MCF 10A (cell line): Measurements from ENCODE around the gene STK4. TPM values are rescaled to one million over a fixed set of nuclear protein-coding genes. Genes with fewer than 3 reads are reported as not detected.
A peak's percentile ranks its signal among the peaks of the same experiment; 100 is the strongest.

Source experiments
- BruUV-seq: library from RNA; stranded (reverse); fragments of 400-500 nt; replicated peaks from 2 replicates; lab custom pipeline; 2021; lab: Mats Ljungman, UMichigan
- CTCF ChIA-PET: fragments of 300-600 bp; sonication (Branson Sonifier 250); formaldehyde crosslinking; extraction: SDS; loops from one replicate; lab custom pipeline; 2021; ENCODE audit warnings: antibody characterized with exemption, inconsistent platforms; lab: Yijun Ruan, JAX
- POLR2A ChIA-PET: fragments of 300-600, 350-650 bp; sonication (Branson Sonifier 250); formaldehyde crosslinking; extraction: SDS; loops from one replicate; lab custom pipeline; 2020; ENCODE audit warnings: antibody characterized with exemption, inconsistent platforms; lab: Yijun Ruan, JAX
- DNase-seq: peaks from one replicate; pipeline ENCODE4 v3.0.0-alpha.2; 2018; ENCODE audit not compliant: unreplicated experiment
- H3K27ac Mint-ChIP-seq: one replicate; pipeline ENCODE4 v1.8.0; 2022; ENCODE audit warnings: mild to moderate bottlenecking, low read depth, mixed read lengths; ENCODE audit not compliant: unreplicated experiment
- H3K27me3 Mint-ChIP-seq: one replicate; pipeline ENCODE4 v1.8.0; 2022; ENCODE audit warnings: mixed read lengths; ENCODE audit not compliant: insufficient read depth, unreplicated experiment
- H3K36me3 Mint-ChIP-seq: one replicate; pipeline ENCODE4 v1.8.0; 2022; ENCODE audit warnings: mild to moderate bottlenecking, moderate library complexity, mixed read lengths; ENCODE audit not compliant: insufficient read depth, unreplicated experiment
- H3K4me1 Mint-ChIP-seq: one replicate; pipeline ENCODE4 v1.8.0; 2022; ENCODE audit warnings: mixed read lengths; ENCODE audit not compliant: insufficient read depth, unreplicated experiment
- H3K4me3 Mint-ChIP-seq: one replicate; pipeline ENCODE4 v1.8.0; 2022; ENCODE audit warnings: mild to moderate bottlenecking, moderate library complexity, mixed read lengths; ENCODE audit not compliant: unreplicated experiment
- H3K9me3 Mint-ChIP-seq: one replicate; pipeline ENCODE4 v1.8.0; 2022; ENCODE audit warnings: mixed read lengths; ENCODE audit not compliant: unreplicated experiment
- intact Hi-C: fragments of 100-400 bp; cut with micrococcal nuclease; formaldehyde crosslinking; loops from 2 replicates; pipeline ENCODE4 v1.14.1; 2022
- total RNA-seq: library from RNA; stranded (reverse); gene quantifications from 2 replicates; pipeline ENCODE4 v1.2.3, GENCODE V29; 2022
- TF ChIP-seq, protein P1 (sequence below): fragments of 200-600 bp; IDR thresholded peaks from one replicate; pipeline ENCODE4 v1.8.0; 2022; ENCODE audit warnings: antibody characterized with exemption, mild to moderate bottlenecking; ENCODE audit not compliant: unreplicated experiment

The STK4 gene
- total RNA-seq, 1 experiment from 2014 or later = 47.7 TPM

DNA sequence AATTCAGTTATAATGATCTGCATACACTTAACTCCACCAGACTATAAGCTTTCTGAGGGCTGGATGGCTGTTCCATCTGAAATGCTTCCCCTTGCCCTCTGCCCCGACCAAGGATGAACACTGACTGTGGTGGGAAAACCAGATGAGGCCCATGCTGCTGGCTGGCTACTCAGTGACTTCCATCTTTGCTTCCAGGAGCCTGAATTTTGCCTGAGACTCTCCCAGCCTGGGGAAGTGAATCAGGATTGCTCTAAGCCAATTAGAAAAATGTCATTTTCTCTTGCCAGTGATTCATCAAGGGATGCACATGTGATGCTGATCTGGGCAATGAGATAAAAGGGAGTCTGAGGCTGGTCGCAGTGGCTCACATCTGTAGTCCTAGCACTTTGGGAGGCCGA is 4.4 kb upstream of the STK4 start:
- H3K27me3 Mint-ChIP-seq = no peaks in the 10 kb centered on the region
- CTCF ChIA-PET = interaction anchor here (1.7 kb wide), 1 partner anchor 8 kb away, joined by 3 read pairs; no protein-coding TSS in a partner anchor
- peaks cover 16% of the 10 kb centered on the region for H3K36me3 Mint-ChIP-seq
- H3K27ac Mint-ChIP-seq = no peak overlapping the region
- H3K9me3 Mint-ChIP-seq = no peaks in the 10 kb centered on the region
- peaks cover 49% of the 10 kb centered on the region for H3K4me1 Mint-ChIP-seq
- no peak overlapping the region for H3K4me3 Mint-ChIP-seq
- TF ChIP-seq, protein P1, sequence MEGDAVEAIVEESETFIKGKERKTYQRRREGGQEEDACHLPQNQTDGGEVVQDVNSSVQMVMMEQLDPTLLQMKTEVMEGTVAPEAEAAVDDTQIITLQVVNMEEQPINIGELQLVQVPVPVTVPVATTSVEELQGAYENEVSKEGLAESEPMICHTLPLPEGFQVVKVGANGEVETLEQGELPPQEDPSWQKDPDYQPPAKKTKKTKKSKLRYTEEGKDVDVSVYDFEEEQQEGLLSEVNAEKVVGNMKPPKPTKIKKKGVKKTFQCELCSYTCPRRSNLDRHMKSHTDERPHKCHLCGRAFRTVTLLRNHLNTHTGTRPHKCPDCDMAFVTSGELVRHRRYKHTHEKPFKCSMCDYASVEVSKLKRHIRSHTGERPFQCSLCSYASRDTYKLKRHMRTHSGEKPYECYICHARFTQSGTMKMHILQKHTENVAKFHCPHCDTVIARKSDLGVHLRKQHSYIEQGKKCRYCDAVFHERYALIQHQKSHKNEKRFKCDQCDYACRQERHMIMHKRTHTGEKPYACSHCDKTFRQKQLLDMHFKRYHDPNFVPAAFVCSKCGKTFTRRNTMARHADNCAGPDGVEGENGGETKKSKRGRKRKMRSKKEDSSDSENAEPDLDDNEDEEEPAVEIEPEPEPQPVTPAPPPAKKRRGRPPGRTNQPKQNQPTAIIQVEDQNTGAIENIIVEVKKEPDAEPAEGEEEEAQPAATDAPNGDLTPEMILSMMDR = no peak
- DNase-seq = no peak
- POLR2A ChIA-PET = interaction anchor here (3.0 to 4.2 kb wide), 2 partner anchors 10 to 53 kb away, joined by 28 to 33 read pairs; partner anchors contain the start of gene PABPC1L
- BruUV-seq = no TSS peak
- intact Hi-C loops = no loop called here

- Mint-ChIP-seq H3K4me1 (peaks cover 55% of the 10 kb centered on the region), H3K27me3 (no peaks in the 10 kb centered on the region), H3K36me3 (peaks cover 13% of the 10 kb centered on the region), H3K27ac (no peak overlapping the region), H3K4me3 (no peak overlapping the region), H3K9me3 (no peaks in the 10 kb centered on the region)
- no peak for DNase-seq
- CTCF ChIA-PET = interaction anchor here (1.0 to 2.4 kb wide), 3 partner anchors 9 to 331 kb away, joined by 3 to 7 read pairs (median 3); no protein-coding TSS in a partner anchor
- TF ChIP-seq, protein P1 = no peak
- BruUV-seq = no TSS peak
- POLR2A ChIA-PET = interaction anchor here (0.7 to 1.0 kb wide), 2 partner anchors 34 to 385 kb away, joined by 3 to 4 read pairs; partner anchors contain the start of gene SDC4
- intact Hi-C loops = no loop called here
Measured at GRCh38 chr20:44962483-44962882, 3.8 kb upstream of the STK4 start.

GRCh38 chr20:44963325-44964215 is 2.7 kb upstream of the STK4 start:
- DNase-seq = no peak
- CTCF ChIA-PET = interaction anchor here (0.6 to 2.4 kb wide), 9 partner anchors 10 to 1024 kb away, joined by 3 to 7 read pairs (median 3); no protein-coding TSS in a partner anchor
- TF ChIP-seq, protein P1 = no peak
- Mint-ChIP-seq H3K4me1 (peaks cover 57% of the 10 kb centered on the region), H3K9me3 (no peaks in the 10 kb centered on the region), H3K4me3 (no peak overlapping the region), H3K27ac (no peak overlapping the region), H3K27me3 (no peaks in the 10 kb centered on the region), H3K36me3 (peaks cover 5% of the 10 kb centered on the region)
- POLR2A ChIA-PET = no interaction called here
- intact Hi-C loops = no loop called here
- no TSS peak for BruUV-seq

DNA sequence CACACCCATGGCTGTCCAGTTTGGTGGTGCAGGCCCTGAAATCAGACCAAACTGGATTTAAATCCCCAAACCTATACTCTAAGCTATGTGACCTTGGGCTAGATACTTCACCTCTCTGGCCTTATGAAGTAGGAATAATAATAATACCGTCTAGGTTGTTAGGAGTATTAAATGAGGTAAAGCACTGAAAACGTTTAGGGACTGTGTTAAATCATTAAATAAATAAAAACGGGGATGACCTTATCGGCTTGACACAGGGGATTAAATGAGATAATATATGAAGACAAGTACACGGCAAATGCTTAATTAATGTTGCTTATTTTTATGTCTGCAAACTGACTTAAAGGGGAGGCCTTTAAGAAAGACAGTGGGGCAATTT is 672 bp upstream of the STK4 start:
- peak overlapping the region; percentile 98 for H3K27ac Mint-ChIP-seq
- TF ChIP-seq, protein P1 = no peak
- H3K4me1 Mint-ChIP-seq = peaks cover 57% of the 10 kb centered on the region
- intact Hi-C loops = no loop called here
- H3K4me3 Mint-ChIP-seq = peak overlapping the region; percentile 98
- DNase-seq = no peak
- no peaks in the 10 kb centered on the region for H3K36me3 Mint-ChIP-seq
- TSS peak; percentile 73 for BruUV-seq
- no peaks in the 10 kb centered on the region for H3K27me3 Mint-ChIP-seq
- POLR2A ChIA-PET = interaction anchor here (0.6 to 4.2 kb wide), 18 partner anchors 8 to 412 kb away, joined by 3 to 18 read pairs (median 4); partner anchors contain the start of genes TOMM34 and YWHAB
- CTCF ChIA-PET = interaction anchor here (0.6 to 1.9 kb wide), 10 partner anchors 12 to 656 kb away, joined by 3 to 9 read pairs (median 4); no protein-coding TSS in a partner anchor
- H3K9me3 Mint-ChIP-seq = no peaks in the 10 kb centered on the region
